Breast epithelium (tissue), 4 donors: ENCODE results near the gene PANK3. TPM values are rescaled to one million over a fixed set of nuclear protein-coding genes. Genes with fewer than 3 reads are reported as not detected.

Experiments
- DNase-seq, 2 donors: peaks; one replicate each; pipeline ENCODE4 v3.0.0-alpha.2; 2019; ENCODE audit warnings: low spot score in 2 of 2
- H3K27ac ChIP-seq, 2 donors: fragments of 200-600 bp; sonication (generic) in 1 of 2; one replicate each; pipeline ENCODE4 v1.5.1; 2016 to 2019; ENCODE audit warnings: mild to moderate bottlenecking in 1 of 2
- H3K27me3 ChIP-seq, 2 donors: fragments of 200-600 bp; sonication (generic) in 1 of 2; one replicate each; pipeline versions ENCODE4 v1.5.1 to v1.6.0; 2017 to 2019; ENCODE audit warnings: control low read depth in 1 of 2, mild to moderate bottlenecking in 1 of 2
- H3K36me3 ChIP-seq: fragments of 200-600 bp; one replicate; pipeline ENCODE4 v1.5.1; 2019
- H3K4me1 ChIP-seq, 2 donors: fragments of 200-600 bp; sonication (generic); one replicate each; pipeline ENCODE4 v1.5.1; 2016 to 2019; ENCODE audit warnings: control low read depth in 1 of 2
- H3K4me3 ChIP-seq, 3 donors: fragments of 200-600 bp; sonication (generic); 1 replicate in 2 of 3; 2 replicates in 1 of 3; pipeline ENCODE4 v1.5.1; 2016 to 2019; ENCODE audit warnings: mild to moderate bottlenecking in 3 of 3, moderate library complexity in 2 of 3
- H3K9me3 ChIP-seq, 2 donors: fragments of 200-600 bp; sonication (generic) in 1 of 2; one replicate each; pipeline ENCODE4 v1.5.1; 2016 to 2019; ENCODE audit warnings: control low read depth in 1 of 2
- CTCF ChIP-seq, 3 donors: fragments of 450-650 bp; IDR thresholded peaks; one replicate each; pipeline ENCODE4 v1.5.1; 2016 to 2017; ENCODE audit warnings: antibody characterized with exemption in 3 of 3, mild to moderate bottlenecking in 3 of 3, moderate library complexity in 3 of 3
- POLR2A ChIP-seq: fragments of 450-650 bp; IDR thresholded peaks from one replicate; pipeline ENCODE4 v1.6.1; 2016; ENCODE audit warnings: antibody characterized with exemption, mild to moderate bottlenecking, moderate library complexity
- POLR2AphosphoS5 ChIP-seq, 3 donors: sonication (generic); formaldehyde crosslinking; IDR thresholded peaks; one replicate each; pipeline ENCODE4 v1.6.1; 2017; ENCODE audit warnings: antibody characterized with exemption in 3 of 3
- intact Hi-C: fragments of 100-400 bp; cut with DNase I; formaldehyde crosslinking; loops from one replicate; pipeline ENCODE4 v1.15.1; 2023; ENCODE audit warnings: low total_unique reads
- total RNA-seq, 3 donors: library from RNA; depleted of rRNA; stranded (reverse); fragments of >200 nt; gene quantifications; one replicate each; pipeline ENCODE4 v1.1.0, GENCODE V29; 2016

PANK3 gene
- total RNA-seq, 3 donors from 2014 or later, result 29.9 to 56.1 (median 41.0) TPM

- Histone ChIP-seq H3K4me3 (no peak overlapping the region), H3K4me1 (no peaks in the 10 kb centered on the region), H3K9me3 (no peaks in the 10 kb centered on the region), H3K36me3 (no peaks in the 10 kb centered on the region), H3K27ac (no peak overlapping the region), H3K27me3 (no peaks in the 10 kb centered on the region)
- intact Hi-C loops, result no loop called here
- TF ChIP-seq POLR2AphosphoS5 (IDR thresholded peaks at IDR 0.05) (no peak), CTCF (IDR thresholded peaks at IDR 0.05) (no peak), POLR2A (no peak)
- DNase-seq, result no peak
Observed at GRCh38 chr5:168613396-168613795, 34.2 kb upstream of the PANK3 start.

GRCh38 chr5:168612996-168613395, 33.8 kb upstream of the PANK3 start:
- TF ChIP-seq POLR2A (no peak), CTCF (IDR thresholded peaks at IDR 0.05) (no peak), POLR2AphosphoS5 (IDR thresholded peaks at IDR 0.05) (no peak)
- Histone ChIP-seq H3K4me1 (no peaks in the 10 kb centered on the region), H3K27me3 (no peaks in the 10 kb centered on the region), H3K27ac (no peak overlapping the region), H3K4me3 (no peak overlapping the region), H3K36me3 (no peaks in the 10 kb centered on the region), H3K9me3 (no peaks in the 10 kb centered on the region)
- intact Hi-C loops, result no loop called here
- no peak for DNase-seq

GRCh38 chr5:168612123-168612522, 33.0 kb upstream of the PANK3 start:
- no peak for DNase-seq
- no peaks in the 10 kb centered on the region for H3K9me3 ChIP-seq
- no peaks in the 10 kb centered on the region for H3K4me1 ChIP-seq
- H3K27me3 ChIP-seq, result no peaks in the 10 kb centered on the region
- H3K36me3 ChIP-seq, result no peaks in the 10 kb centered on the region
- TF ChIP-seq CTCF (IDR thresholded peaks at IDR 0.05) (no peak), POLR2AphosphoS5 (IDR thresholded peaks at IDR 0.05) (no peak), POLR2A (no peak)
- H3K4me3 ChIP-seq, result no peak overlapping the region
- no peak overlapping the region for H3K27ac ChIP-seq
- intact Hi-C loops, result no loop called here

- Histone ChIP-seq H3K27ac (no peak overlapping the region), H3K9me3 (no peaks in the 10 kb centered on the region), H3K4me3 (no peak overlapping the region), H3K27me3 (no peaks in the 10 kb centered on the region), H3K4me1 (no peaks in the 10 kb centered on the region), H3K36me3 (no peaks in the 10 kb centered on the region)
- TF ChIP-seq CTCF (IDR thresholded peaks at IDR 0.05), result no peak
- no peak for TF ChIP-seq POLR2AphosphoS5 (IDR thresholded peaks at IDR 0.05)
- TF ChIP-seq POLR2A, result no peak
- DNase-seq, result no peak
- intact Hi-C loops, result no loop called here
Observed at GRCh38 chr5:168611165-168611564, 32.0 kb upstream of the PANK3 start.

- TF ChIP-seq POLR2A (no peak), CTCF (IDR thresholded peaks at IDR 0.05) (no peak), POLR2AphosphoS5 (IDR thresholded peaks at IDR 0.05) (no peak)
- Histone ChIP-seq H3K4me3 (no peak overlapping the region), H3K4me1 (no peaks in the 10 kb centered on the region), H3K36me3 (no peaks in the 10 kb centered on the region), H3K27me3 (no peaks in the 10 kb centered on the region), H3K27ac (no peak overlapping the region), H3K9me3 (no peaks in the 10 kb centered on the region)
- intact Hi-C loops, result no loop called here
- DNase-seq, result no peak
Observed at GRCh38 chr5:168609806-168610482, 30.8 kb upstream of the PANK3 start.
